HG03558 (cell line): ENCODE data around the gene RYR2.

ENCODE experiments used
- ATAC-seq: cut with Tn5 transposase; IDR thresholded peaks from one replicate; pipeline ENCODE4 v1.9.1; 2021; ENCODE audit warnings: moderate number of reproducible peaks; ENCODE audit not compliant: unreplicated experiment; ENCODE audit errors: extremely low read depth

The RYR2 gene

DNA sequence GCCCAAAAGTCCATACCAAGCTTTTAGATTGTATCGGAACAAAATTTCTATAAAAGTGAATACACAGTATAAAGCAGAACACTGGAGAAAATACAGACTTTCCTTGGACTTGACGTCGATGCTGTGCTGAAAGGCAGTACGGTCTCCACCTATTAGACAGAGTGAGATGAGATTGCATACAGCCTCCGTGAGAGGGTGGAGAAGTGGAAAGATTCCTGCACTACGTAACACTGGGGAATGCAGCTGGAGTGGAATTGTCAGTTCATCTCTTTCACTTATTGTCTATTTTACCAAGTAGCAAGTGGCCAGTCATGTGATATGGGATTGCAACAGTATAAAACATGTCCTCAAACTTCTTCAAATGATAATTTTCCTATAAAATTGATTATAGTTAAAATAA lies 639.2 kb downstream of the RYR2 start:
- ATAC-seq: no peak

GRCh38 chr1:237684236-237684635 lies 642.3 kb downstream of the RYR2 start:
- ATAC-seq: no peak

DNA sequence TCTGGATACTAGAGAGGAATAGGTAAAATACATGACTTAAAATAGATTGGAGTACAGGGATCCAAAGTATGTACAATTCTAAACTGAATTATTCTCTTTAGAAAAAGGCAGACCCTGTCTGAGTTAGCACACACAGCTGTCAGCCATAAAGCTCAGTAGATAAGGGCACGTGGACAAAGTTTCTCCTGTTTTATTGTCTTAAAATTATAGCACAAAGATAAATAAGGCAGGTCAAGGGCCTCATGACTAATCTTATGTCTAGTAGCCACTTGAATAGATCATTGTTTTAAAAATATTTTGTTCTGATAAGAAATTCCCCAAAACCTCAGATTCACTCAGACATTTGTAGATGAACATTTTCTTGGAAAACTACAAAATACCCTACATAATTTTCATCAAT lies 643.6 kb downstream of the RYR2 start:
- no peak for ATAC-seq

DNA sequence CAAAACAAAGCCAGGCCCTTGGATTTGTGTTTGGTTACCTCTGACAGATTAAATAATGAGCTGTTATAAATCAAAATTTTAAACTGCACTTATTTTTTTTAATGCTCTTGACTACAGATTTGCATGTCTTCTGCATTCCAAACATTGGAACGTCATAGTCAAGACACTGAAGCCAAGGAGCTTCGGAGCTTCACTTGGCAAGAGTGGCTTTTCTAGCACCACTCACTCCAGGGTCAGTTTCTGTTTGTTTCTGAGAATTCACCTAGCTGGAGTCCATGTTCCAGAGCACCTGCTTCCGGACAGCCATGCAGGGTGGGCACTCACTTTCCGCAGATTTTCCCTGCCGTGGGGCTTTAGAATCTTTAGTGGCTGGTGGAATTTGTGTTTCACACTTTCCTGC lies 645.8 kb downstream of the RYR2 start:
- no peak for ATAC-seq

DNA sequence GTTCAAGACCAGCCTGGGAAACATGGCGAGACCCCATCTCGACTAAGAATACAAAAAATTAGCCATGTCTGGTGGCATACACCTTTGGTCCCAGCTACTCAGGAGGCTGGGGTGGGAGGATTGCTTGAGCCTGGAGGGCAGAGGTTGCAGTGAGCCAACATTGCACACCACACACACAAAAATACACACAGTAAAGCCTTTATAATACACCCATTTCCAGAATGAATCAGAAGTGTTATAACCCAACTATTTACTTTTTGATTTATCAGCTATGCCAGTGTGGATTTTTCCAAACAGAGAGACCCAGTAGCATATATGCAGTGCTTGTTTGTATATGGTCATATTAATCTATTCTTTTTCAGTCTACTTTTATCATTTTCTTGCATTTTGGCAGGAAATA lies 648.7 kb downstream of the RYR2 start:
- ATAC-seq: no peak

GRCh38 chr1:237692255-237692654 lies 650.3 kb downstream of the RYR2 start:
- ATAC-seq: no peak

- no peak for ATAC-seq
Observed at GRCh38 chr1:237695878-237696277, 653.9 kb downstream of the RYR2 start.

DNA sequence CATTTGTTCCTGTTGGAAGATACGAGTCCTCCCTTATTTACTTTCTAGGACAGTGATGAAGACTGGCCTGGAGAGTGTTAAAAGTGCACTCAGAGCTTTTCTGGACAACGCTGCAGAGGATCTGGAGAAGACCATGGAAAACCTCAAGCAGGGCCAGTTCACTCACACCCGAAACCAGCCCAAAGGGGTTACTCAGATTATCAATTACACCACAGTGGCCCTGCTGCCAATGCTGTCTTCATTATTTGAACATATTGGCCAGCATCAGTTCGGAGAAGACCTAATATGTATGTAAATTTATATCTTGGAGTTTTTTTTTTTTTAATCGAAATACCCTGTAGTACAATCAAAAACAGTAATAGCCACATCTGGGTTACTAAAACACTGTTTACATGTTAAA lies 658.2 kb downstream of the RYR2 start:
- no peak for ATAC-seq

DNA sequence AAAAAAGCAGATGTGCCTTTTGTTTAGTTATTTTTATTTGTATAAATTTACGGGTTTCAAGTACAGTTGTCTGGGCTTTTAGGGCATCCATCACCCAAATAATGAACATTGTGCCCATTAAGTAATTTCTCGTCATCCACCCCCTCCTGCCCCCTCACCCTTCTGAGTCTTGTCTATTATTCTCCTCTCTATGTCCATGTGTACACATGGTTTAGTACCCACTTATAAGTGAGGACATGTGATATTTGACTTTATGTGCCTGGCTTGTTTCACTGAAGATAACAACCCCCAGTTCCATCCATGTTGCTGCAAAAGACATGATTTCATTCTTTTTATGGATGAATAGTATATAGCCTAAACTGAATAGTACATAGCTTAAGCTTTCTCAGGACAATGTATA lies 659.5 kb downstream of the RYR2 start:
- ATAC-seq: no peak

DNA sequence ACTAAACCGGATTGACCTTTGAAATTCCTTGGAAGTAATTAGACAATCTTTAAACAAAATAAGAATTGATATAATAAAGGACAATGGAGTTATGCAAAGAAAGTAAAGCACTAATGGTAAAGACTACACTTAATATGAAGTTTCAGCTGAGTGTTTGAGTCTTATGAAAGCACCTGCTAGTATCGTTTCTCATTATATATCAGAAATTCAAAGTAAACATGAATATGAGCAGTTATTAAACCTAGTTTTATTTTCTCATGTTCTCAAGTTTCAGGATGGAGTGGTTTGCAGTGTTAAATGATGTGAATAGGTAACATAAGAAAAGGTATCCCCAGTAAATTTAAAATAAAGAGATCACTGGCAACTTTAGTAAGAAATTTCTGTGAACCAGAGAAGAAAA lies 660.2 kb downstream of the RYR2 start:
- no peak for ATAC-seq

GRCh38 chr1:237705462-237705861 lies 663.5 kb downstream of the RYR2 start:
- ATAC-seq: no peak

GRCh38 chr1:237709355-237709754 lies 667.4 kb downstream of the RYR2 start:
- ATAC-seq: no peak

- ATAC-seq: no peak
Observed at GRCh38 chr1:237711281-237711680, 669.3 kb downstream of the RYR2 start.

GRCh38 chr1:237712082-237712481 lies 670.1 kb downstream of the RYR2 start:
- ATAC-seq: no peak

DNA sequence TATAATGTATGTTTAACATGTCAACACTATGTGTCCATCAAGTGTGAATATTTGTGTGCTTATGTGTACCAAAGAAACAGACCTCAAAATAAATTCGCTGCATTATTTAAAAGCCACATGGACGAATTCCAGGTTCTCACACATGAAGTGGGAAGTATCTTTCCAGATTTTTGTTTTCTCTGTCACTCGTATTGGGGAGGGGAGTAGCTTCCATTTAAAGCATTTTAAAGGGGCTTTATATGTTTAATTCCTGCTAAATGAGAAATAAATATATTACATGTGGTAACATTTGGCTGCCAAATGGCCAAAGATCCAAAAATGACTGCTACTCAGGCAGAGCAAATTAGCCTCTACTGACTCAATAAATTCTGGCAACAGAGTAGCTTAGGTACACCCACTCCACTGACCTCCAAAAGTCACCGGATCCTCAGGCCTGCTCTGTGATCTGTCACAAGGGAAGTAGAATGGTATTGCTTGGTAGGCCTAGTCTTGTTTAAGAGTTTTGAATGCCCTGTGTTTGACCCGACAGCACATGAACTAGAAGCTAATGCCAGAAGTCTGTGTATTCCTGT lies 670.7 kb downstream of the RYR2 start:
- ATAC-seq: no peak

- no peak for ATAC-seq
Observed at GRCh38 chr1:237713916-237714315, 671.9 kb downstream of the RYR2 start.

GRCh38 chr1:237717106-237717505 lies 675.1 kb downstream of the RYR2 start:
- no peak for ATAC-seq

- ATAC-seq: no peak
Observed at GRCh38 chr1:237730826-237731350, 688.9 kb downstream of the RYR2 start.

- no peak for ATAC-seq
Observed at GRCh38 chr1:237732657-237733056, 690.7 kb downstream of the RYR2 start.

DNA sequence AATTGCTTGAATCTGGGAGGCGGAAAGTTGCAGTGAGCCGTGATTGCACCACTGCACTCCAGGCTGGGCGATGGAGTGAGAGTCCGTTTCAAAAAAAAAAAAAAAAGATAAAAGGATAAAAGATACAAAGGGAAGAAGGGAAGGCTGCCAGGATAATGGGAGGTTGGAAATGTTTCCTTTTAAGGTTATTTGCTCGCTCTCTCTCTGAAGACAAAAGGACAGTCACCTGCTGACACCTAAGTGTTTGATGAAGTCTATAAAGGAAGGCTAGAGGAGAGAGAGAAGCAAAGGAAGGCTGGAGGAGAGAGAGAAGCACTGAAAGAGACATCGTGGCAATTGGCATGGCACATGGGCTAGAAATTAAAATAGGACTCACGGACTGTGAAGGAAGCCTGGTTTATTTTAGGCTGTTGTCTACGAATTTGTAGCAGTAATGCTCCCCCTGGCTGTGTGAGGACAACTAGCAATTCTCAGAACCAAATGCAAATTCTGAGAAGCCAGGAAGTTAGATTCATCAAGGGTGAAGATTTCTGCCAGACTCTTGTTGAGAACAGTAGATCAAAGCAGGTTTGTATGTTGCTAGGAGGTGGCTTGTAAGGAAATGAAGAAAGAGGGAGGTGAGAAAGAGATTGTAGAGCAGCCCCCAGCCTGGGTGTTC lies 694.5 kb downstream of the RYR2 start:
- no peak for ATAC-seq

- ATAC-seq: no peak
Observed at GRCh38 chr1:237737448-237737847, 695.5 kb downstream of the RYR2 start.

- ATAC-seq: no peak
Observed at GRCh38 chr1:237737938-237738610, 696.1 kb downstream of the RYR2 start.
